ENCODE measurements around the gene GARIN1A. TPM values are rescaled to one million over a fixed set of nuclear protein-coding genes. Genes with fewer than 3 reads are reported as not detected.

GARIN1A gene
- total RNA-seq, 4 donors from 2014 or later = 0.19 to 0.38 (median 0.35) TPM; not detected in 1

DNA sequence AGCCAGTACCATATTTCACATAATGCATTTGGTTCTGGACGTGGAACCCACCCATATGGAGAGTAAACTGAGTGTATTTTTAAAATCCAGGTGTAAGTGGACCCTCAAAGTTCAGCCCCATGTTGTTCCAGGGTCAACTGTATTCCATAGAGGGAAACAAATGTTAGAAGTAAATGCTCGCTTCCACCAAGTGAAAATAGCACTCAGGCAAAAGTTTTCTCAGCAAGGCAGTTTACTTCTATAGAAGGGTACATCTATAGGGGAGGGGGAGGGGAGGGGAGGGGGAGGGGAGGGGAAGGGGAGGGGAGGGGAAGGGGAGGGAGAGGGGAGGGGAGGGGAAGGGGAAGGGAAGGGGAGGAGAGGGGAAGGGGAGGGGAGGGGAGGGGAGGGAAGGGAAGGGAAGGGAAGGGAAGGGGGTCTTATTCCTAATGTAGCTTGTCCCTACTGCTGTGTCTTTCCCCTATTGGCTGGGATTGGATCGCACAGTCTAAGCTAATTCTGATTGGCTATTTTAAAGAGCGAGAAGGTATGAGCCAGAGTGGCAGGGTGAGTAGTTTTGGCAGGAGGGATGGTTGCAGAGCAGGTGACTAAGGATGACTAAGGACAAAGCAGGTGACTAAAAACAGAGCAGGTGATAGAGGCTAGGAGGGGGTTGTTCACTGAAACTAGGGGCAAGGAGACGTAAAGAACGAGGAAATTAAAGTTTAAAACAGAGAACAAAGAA is 29.1 kb downstream of the GARIN1A start:
- H3K27me3 ChIP-seq = peaks cover 4 to 47% (median 17%) of the 10 kb centered on the region in 4 donors
- H3K4me3 ChIP-seq = no peak overlapping the region
- no peaks in the 10 kb centered on the region for H3K36me3 ChIP-seq
- H3K9me3 ChIP-seq = no peaks in the 10 kb centered on the region
- intact Hi-C loops (cut with DNase I) = no loop called here
- no peak for DNase-seq
- 68% methylated on average over 4 to 6 of the region's 6 CpGs for WGBS, 2 donors
- no peak overlapping the region for H3K27ac ChIP-seq
- TF ChIP-seq POLR2A (IDR thresholded peaks at IDR 0.05) = no peak
- TF ChIP-seq, protein P1, sequence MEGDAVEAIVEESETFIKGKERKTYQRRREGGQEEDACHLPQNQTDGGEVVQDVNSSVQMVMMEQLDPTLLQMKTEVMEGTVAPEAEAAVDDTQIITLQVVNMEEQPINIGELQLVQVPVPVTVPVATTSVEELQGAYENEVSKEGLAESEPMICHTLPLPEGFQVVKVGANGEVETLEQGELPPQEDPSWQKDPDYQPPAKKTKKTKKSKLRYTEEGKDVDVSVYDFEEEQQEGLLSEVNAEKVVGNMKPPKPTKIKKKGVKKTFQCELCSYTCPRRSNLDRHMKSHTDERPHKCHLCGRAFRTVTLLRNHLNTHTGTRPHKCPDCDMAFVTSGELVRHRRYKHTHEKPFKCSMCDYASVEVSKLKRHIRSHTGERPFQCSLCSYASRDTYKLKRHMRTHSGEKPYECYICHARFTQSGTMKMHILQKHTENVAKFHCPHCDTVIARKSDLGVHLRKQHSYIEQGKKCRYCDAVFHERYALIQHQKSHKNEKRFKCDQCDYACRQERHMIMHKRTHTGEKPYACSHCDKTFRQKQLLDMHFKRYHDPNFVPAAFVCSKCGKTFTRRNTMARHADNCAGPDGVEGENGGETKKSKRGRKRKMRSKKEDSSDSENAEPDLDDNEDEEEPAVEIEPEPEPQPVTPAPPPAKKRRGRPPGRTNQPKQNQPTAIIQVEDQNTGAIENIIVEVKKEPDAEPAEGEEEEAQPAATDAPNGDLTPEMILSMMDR (IDR thresholded peaks at IDR 0.05) = no peak
- H3K4me1 ChIP-seq = peaks cover 0 to 11% (median 6%) of the 10 kb centered on the region in 3 donors

DNA sequence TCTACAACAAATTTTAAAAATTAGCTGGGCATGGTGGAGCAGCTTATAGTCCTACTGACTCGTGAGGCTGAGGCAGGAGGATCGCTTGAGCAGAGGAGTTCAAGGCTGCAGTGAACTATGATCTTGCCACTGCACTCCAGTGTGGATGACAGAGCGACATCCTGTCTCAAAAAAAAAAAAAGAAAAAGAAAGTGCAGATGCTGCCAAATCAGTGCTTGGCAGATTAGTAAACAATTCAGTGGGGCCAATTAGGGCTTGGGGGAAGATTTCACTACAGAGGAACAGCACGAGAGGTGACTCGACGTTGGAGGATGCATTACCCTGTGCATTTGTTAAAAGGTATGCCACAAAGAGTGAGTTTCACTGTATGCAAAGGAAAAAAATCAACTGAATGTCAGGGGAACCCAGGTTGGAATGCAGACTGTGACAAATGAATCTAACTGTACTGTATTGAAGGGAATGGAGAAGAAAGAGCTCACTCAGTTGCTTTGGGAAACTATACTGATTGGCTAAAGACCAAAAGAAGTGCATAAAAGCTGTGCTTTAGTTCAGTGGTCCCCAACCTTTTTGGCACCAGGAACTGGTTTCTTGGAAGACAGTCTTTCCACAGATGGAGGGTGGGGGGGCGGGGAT is 31.6 kb downstream of the GARIN1A start:
- no peak for DNase-seq
- Histone ChIP-seq H3K4me1 (no peaks in the 10 kb centered on the region), H3K27me3 (peaks cover 0 to 22% (median under 1%) of the 10 kb centered on the region in 4 donors), H3K4me3 (no peak overlapping the region), H3K27ac (no peak overlapping the region), H3K9me3 (no peaks in the 10 kb centered on the region), H3K36me3 (no peaks in the 10 kb centered on the region)
- WGBS, 2 donors = 52 to 57% methylated on average over 7 of the region's 7 CpGs
- no peak for TF ChIP-seq POLR2A (IDR thresholded peaks at IDR 0.05)
- TF ChIP-seq, protein P1 (IDR thresholded peaks at IDR 0.05) = no peak
- intact Hi-C loops (cut with DNase I) = no loop called here

DNA sequence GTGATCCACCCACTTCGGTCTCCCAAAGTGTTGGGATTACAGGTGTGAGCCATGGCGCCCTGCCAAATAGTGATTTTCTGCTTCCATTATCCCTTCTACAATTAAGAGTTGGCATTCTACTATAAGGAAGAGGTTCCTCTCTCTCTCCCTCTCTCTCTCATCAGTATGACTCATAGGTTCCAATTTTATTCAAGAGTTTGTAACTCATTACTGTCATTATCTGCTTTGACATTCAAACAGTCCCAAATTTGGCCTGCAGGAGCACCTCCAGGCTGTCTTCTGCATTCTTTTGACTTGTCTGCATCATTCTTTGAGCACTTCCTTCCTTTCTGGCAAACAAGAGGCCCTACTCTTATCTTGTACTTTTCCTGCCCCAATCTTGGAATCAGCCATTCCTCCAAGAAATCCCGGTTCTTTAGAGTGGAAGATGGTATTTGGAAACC is 33.8 kb downstream of the GARIN1A start:
- Histone ChIP-seq H3K27ac (no peak overlapping the region), H3K27me3 (peaks cover 0 to 1% (median 0%) of the 10 kb centered on the region in 4 donors), H3K9me3 (no peaks in the 10 kb centered on the region), H3K4me3 (no peak overlapping the region), H3K4me1 (no peaks in the 10 kb centered on the region), H3K36me3 (no peaks in the 10 kb centered on the region)
- DNase-seq = no peak
- intact Hi-C loops (cut with DNase I) = no loop called here
- no peak for TF ChIP-seq POLR2A (IDR thresholded peaks at IDR 0.05)
- TF ChIP-seq, protein P1 (IDR thresholded peaks at IDR 0.05) = no peak
- 48 to 58% methylated on average over 2 to 3 of the region's 3 CpGs for WGBS, 2 donors

DNA sequence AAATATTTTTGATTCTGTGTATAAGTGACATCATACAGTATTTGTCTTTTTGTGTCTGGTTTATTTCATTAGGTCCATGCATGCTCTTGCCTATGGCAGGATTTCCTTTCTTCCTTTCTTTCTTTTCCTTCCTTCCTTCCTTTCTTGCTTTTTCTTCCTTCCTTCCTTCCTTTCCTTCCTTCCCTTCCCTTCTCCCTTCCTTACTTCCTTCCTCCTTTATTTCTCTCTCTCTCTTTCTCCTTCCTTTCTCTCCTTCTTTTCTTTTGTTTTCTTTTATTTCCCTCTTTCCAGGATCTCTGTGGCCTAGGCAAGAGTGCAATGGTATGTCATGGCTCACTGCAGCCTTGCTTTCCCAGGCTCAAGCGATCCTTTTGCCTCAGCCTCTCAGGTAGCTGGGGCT is 35.7 kb downstream of the GARIN1A start:
- intact Hi-C loops (cut with DNase I) = no loop called here
- WGBS, 2 donors = 76 to 83% methylated on average over 1 of the region's 1 CpG

DNA sequence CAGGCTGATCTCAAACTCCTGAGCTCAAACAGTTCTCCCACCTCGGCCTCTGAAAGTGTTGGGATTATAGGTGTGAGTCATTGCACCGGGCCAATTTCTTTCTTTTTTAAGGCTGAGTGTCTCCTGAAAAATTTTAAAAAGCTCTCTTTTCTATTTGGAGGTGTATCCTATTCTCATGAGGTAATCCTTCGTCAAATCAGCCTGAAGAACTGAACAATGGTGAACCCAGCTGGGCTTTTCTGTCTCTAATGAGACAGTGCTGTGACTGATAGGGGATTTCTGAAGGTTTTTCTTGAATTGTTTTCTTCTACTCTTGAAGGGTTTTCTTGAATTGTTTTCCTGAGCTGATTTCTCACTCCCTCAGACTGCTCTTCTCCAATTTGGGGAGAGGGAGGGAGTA is 36.1 kb downstream of the GARIN1A start:
- no peaks in the 10 kb centered on the region for H3K9me3 ChIP-seq
- no peaks in the 10 kb centered on the region for H3K27me3 ChIP-seq
- TF ChIP-seq POLR2A (IDR thresholded peaks at IDR 0.05) = no peak
- TF ChIP-seq, protein P1 (IDR thresholded peaks at IDR 0.05) = no peak
- H3K4me1 ChIP-seq = no peaks in the 10 kb centered on the region
- no peak for DNase-seq
- 66 to 73% methylated on average over 3 of the region's 3 CpGs for WGBS, 2 donors
- H3K36me3 ChIP-seq = no peaks in the 10 kb centered on the region
- no peak overlapping the region for H3K4me3 ChIP-seq
- intact Hi-C loops (cut with DNase I) = no loop called here
- no peak overlapping the region for H3K27ac ChIP-seq

More for the DNA sequence above, 35.7 kb downstream of the GARIN1A start:
- H3K27me3 ChIP-seq = no peaks in the 10 kb centered on the region
- H3K36me3 ChIP-seq = no peaks in the 10 kb centered on the region
- no peak overlapping the region for H3K4me3 ChIP-seq
- no peak for TF ChIP-seq POLR2A (IDR thresholded peaks at IDR 0.05)
- TF ChIP-seq, protein P1 (IDR thresholded peaks at IDR 0.05) = no peak
- H3K9me3 ChIP-seq = no peaks in the 10 kb centered on the region
- DNase-seq = no peak
- H3K4me1 ChIP-seq = no peaks in the 10 kb centered on the region
- no peak overlapping the region for H3K27ac ChIP-seq
